Skeletal muscle cell (primary cell): Measurements from ENCODE around the gene CBS.
"Not testable (repeated sequence)": the region's sequence is repeated elsewhere in the genome, so short reads cannot be mapped to it uniquely, and the experiment has no call there.

Experiments
- DNase-seq: peaks from one replicate; pipeline ENCODE4 v3.0.0-alpha.2; 2010; ENCODE audit warnings: low read depth
- H3K4me3 ChIP-seq: 2 replicates; pipeline ENCODE4 v1.5.1; 2011; ENCODE audit warnings: low read depth, mild to moderate bottlenecking, control low read depth, low read length, moderate library complexity

CBS gene

GRCh38 chr21:43031121-43031619 is 44.5 kb downstream of the CBS start:
- no peak for DNase-seq
- no peak overlapping the region for H3K4me3 ChIP-seq

DNA sequence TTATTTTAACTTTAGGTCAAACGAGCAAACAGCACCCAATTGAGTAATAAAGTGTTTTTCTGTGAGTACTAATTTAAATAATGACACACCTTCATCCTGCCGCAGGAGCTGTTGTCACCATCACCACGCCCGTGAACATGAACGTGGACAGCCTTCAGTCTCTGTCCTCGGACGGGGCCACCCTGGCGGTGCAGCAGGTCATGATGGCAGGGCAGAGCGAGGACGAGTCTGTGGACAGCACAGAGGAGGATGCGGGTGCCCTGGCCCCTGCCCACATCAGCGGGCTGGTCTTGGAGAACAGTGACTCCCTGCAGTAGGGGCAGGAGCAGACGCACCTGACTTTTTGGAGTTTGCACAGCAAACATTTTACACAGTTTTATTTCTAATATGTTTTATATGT is 45.9 kb downstream of the CBS start:
- no peak for DNase-seq
- no peak overlapping the region for H3K4me3 ChIP-seq

- DNase-seq: no peak
- H3K4me3 ChIP-seq: no peak overlapping the region
Measured at GRCh38 chr21:43027846-43028731, 47.5 kb downstream of the CBS start.

GRCh38 chr21:43025636-43026180 is 49.9 kb downstream of the CBS start:
- peak; percentile 10 for DNase-seq
- no peak overlapping the region for H3K4me3 ChIP-seq

DNA sequence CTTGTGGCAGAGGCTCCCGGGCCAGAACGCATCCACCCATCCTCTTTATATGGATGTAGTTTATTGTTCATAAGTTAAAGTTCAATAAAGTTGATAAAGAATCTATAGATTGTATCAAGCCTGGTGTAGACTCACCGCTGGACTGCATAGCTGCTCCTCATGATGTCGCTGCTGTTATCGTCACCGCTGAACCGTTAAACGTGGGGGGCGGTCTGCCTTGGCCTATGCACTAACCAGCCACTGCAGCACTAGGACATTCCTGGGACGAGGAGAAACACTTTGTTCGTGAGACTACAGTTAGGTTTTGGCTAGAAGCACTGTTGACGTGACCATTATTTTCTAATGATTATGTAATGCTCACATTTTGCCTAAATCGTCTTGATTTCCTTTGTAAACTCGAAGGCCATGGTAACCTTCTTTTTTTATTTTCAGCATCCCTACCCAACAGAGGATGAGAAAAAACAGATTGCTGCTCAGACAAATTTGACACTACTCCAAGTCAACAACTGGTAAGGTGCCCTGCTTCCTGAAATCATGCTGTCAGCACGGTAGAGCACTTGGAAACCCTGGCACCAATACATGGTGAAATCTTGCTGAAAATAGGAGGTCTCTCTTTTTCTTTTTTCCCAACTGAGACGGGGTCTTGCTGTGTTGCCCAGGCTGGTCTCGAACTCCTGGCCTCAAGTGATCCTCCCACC is 51.0 kb downstream of the CBS start:
- H3K4me3 ChIP-seq: no peak overlapping the region
- no peak for DNase-seq

DNA sequence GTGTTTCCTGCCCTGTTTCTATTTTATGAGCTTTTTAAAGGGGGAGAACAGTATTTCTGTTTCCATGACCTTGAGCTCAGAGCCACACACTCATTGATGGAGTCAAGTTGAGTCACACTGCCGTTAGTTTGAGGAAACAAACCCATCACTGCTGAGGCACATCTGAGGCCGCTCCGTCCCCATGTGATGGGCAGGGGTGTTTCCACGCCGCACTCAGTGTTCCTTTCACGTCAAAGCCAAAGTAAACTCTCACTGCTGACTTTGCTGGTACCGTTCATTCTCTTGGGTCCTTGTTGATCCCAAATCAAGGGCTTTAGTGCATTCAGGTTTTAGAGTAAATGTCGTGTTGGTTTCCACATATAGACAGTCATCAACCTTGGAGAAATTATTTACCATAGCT is 52.5 kb downstream of the CBS start:
- H3K4me3 ChIP-seq: no peak overlapping the region
- no peak for DNase-seq

DNA sequence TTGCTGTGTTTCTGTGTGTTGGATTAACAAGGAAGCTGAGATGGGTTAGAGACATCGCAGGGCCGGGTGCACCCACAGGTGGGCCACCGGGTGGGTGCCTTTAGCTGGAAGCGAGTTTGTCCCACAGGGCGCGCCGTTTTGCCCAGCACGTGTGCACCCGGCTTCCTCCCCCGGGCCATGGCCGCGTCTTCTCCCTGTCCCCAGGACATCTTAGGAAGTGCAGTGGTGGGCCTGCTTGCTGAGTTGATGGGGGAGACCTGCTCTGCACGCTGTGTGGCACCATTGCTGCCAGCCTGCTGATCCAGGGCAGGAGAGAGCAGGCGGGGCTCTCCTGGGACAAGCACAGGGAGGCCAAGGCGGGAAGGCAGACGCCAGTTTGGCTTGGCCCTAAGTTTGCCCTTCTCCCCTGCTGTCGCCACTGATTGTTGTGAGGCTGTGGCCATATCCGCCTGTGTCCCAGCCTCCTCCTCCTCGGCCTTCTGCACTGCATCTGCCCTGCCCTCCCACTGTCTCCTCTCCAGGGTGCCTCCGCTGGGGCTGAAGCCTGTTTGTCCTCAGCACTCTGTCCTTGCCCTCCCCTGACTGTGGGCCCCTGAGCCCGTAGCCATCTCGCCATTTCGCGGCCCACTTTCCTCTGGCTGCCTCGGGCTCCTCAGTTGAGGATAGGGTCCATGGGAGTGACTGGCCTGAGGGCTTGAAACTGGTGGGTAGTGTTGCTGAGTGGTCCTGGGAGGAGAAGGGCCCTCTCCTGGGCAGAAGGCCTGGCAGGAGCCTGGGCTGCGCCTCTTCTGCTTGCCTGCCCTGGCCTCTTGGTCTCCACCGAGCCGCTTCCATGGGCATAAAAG is 53.7 kb downstream of the CBS start:
- H3K4me3 ChIP-seq: no peak overlapping the region
- no peak for DNase-seq

DNA sequence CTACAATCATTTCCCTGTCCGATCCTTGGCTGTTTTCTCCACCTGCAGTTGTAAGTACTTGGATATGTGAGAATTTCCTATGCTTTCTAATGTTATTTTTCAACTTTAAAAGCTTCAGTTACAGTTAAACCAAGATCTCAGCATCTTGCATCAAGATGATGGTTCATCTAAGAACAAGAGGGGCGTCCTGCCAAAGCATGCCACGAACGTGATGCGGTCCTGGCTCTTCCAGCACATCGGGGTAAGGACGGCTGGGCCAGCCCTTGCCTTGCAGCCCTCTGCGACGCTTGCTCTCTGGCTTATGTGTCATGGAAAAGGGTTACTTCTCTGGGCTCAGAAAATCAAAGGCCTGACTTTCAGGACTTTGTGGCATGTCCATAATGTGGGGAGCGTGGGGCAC is 54.4 kb downstream of the CBS start:
- no peak for DNase-seq
- H3K4me3 ChIP-seq: no peak overlapping the region

GRCh38 chr21:43020771-43021170 is 54.9 kb downstream of the CBS start:
- H3K4me3 ChIP-seq: no peak overlapping the region
- DNase-seq: no peak

DNA sequence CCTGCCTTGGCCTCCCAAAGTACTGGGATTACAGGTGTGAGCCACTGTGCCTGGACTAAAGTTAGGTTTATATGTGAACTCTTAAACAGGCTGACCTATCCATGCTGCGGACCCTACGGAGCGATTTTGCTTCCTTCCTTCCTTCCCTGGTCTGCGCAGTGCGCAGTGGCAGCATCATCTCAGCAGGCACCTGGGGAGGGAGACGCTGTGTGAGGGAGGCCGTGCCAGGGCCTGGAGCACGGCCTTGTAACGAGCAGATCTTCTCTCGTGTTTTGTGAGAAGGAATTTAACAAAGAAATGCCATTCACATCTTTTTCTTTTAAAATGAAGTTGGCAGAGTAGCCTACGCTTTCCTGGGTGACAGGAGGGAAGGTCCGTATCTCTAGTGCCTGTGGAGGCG is 55.5 kb downstream of the CBS start:
- H3K4me3 ChIP-seq: no peak overlapping the region
- DNase-seq: no peak

- DNase-seq: no peak
- H3K4me3 ChIP-seq: no peak overlapping the region
Measured at GRCh38 chr21:43018519-43018918, 57.1 kb downstream of the CBS start.

DNA sequence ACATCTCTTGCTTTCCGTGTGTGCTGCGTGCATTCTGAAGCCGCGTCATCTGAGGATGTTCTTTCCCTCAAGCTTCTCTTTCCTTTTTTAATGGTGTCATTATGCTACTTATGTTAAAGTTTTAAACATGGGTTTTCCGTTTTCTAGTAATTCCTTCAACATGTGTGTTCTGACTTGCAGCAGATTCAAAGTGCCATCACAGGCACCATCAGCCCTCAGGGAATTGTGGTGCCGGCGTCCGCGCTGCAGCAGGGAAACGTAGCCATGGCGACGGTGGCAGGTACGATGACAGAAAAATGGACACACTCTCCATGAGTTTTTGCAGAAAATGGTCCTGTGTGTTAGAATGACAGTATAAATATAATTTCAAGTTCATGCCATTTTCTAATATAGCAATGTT is 58.9 kb downstream of the CBS start:
- DNase-seq: no peak
- no peak overlapping the region for H3K4me3 ChIP-seq

GRCh38 chr21:43015906-43016540 is 59.6 kb downstream of the CBS start:
- H3K4me3 ChIP-seq: no peak overlapping the region
- DNase-seq: no peak

GRCh38 chr21:43012596-43012995 is 63.0 kb downstream of the CBS start:
- no peak for DNase-seq

GRCh38 chr21:43006874-43007208 is 68.8 kb downstream of the CBS start:
- no peak overlapping the region for H3K4me3 ChIP-seq
- no peak for DNase-seq

More at GRCh38 chr21:43012596-43012995, 63.0 kb downstream of the CBS start:
- no peak overlapping the region for H3K4me3 ChIP-seq

DNA sequence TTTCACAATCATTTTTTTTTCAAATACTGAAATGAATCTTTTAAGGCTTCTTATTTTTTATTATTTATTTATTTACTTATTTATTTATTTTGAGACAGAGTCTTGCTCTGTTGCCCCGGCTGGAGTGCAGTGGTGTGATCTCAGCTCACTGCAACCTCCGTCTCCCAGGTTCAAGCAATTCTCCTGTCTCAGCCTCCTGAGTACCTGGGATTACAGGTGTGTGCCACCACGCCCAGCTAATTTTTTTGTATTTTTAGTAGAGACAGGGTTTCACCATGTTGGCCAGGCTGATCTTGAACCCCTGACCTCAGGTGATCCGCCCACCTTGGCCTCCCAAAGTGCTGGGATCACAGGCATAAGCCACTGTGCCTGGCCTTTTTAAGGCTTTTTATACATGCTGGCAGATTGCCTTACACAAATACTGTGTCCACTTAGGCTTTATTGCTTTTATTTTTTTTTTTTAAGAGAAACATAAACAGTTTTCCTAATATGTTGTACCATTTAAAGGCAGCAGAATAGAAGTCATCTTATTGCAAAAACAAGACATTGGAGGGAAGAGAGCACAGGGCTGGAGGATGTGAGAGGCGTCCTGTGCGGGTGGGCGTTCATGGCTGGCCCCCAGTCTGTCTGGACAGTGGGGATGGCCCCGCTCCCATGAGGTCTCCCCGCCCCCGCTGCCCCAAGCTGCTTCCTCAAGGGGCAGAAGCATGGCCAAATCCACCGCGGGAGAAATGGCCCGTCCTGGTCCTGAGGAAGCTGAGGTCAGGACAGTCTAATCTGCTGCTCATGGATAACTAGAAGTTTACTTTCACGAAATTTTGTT is 69.4 kb downstream of the CBS start:
- not testable (repeated sequence) for DNase-seq

GRCh38 chr21:43005635-43006034 is 70.0 kb downstream of the CBS start:
- H3K4me3 ChIP-seq: no peak overlapping the region
- no peak for DNase-seq

More for the DNA sequence above, 69.4 kb downstream of the CBS start:
- not testable (repeated sequence) for H3K4me3 ChIP-seq

DNA sequence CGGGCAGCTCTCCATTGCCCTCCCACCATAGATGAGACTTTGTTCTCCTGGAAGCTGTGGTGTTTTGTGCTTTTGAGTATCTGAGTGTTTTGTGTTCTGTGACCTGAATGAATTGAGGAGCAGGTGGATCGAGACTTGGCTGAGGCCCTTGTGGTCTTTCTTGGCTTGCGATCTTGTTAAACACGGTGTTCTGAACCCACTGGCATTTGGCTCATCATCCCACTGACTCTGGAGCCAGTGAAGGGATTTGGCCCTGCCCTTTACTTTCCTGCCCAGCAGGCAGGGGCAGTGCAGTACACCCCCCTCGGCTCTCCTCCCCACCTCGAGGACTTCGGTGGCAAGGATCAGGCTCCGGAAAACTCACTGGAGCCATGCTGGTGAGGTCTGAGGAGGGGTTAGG is 70.7 kb downstream of the CBS start:
- no peak overlapping the region for H3K4me3 ChIP-seq
- DNase-seq: no peak
